Measurements from ENCODE around the gene SLC13A5.
"Not testable (repeated sequence)": the region's sequence is repeated elsewhere in the genome, so short reads cannot be mapped to it uniquely, and the experiment has no call there.

The SLC13A5 gene

DNA sequence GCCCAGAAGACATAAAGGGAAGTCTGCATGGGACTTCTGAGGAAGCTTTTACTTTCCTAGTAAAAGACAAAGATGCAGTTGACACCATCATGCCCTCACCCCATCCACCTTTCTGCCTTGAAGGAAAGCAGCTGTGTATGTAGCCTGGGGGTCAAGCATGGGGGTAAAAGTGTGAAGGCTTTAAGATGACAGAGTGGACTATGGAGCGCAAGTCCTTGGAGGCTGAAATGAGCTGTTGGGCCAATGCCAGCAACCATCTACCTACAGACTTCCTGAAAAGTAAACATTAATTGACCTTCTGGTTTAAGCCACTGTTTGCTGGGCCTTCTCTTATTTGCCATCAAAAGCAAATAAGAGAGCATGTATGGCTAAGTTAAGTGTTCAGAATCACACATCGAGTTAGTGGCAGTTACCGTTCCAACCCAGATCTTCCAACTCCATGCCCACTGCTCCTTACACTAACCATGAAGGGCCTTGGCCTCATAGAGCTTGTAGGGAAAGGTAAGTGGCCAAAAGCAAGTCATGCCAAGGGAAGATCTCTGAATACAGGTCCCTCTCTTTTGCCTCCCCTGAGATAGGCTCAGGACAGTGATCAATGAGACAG, 30.0 kb downstream of the SLC13A5 start:
- no peak for DNase-seq

DNA sequence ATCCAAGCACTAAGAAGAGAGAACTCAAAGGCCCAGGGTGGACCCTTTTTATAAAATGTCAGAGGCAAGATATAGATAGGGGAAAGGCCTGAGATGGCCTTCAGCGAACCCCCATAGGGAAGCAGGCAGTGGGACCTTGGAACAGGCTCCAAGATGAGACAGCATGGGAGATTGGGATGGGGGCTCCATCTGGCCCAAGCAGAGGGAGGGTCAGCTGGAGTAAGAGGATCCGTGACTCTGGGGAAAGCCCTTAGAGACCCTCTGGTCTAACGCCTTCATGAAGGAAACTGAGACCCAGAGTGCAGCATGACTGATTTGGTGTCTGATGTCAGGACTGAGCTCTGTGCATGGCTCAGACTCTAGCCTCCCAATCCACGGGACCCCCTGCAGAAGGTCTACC, 30.8 kb downstream of the SLC13A5 start:
- DNase-seq: no peak

DNA sequence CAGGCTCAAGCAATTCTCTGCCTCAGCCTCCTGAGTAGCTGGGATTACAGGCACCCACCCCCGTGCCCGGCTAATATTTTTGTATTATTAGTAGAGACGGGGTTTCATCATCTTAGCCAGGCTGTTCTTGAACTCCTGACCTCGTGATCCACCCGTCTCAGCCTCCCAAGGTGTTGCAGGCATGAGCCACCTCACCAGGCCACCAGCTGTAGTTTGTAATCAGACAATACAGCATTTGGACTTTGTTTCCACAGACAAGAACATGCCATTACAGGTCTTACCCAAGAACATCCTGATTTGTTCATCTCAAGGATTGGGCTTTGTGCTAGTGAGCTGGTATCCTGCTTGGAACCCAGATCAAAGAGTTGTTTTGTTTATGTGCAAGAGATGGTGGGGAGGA, 31.5 kb downstream of the SLC13A5 start:
- DNase-seq: no peak

DNA sequence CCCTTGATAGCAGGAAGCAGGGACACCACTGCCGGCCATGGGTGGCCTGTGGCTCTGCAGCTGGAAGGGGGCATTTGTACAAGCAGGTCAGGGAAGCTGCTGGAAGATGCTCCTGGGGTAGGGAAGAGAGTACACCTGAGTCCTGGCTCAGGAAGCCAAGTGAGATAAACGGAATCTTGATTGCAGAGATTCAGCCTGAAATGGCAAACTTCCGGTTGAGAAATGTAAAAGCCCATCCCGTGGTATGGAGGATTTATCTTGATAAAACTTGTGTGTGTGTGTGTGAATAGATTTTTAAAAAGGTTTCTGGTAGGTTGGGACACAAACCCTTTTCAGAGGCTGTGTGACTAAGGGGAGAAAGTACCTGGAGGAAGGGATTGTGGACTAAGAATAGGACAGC, 32.0 kb downstream of the SLC13A5 start:
- no peak for DNase-seq

DNA sequence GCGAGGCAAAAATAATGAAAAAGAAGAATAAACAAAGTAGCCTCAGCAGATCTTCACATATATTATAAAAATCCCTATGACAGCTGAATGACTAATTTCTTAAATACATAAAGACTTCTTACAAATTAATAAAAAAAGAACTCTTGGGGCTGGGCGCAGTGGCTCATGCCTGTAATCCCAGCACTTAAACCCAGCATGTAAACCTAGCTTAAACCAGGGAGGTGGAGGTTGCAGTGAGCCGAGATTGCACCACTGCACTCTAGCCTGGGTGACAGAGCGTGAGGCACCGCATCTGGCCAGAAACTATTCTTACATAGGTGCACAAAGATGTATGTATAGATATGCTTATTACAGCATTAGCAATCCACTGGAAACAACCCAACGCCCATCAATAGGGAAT, 33.9 kb downstream of the SLC13A5 start:
- no peak for DNase-seq

DNA sequence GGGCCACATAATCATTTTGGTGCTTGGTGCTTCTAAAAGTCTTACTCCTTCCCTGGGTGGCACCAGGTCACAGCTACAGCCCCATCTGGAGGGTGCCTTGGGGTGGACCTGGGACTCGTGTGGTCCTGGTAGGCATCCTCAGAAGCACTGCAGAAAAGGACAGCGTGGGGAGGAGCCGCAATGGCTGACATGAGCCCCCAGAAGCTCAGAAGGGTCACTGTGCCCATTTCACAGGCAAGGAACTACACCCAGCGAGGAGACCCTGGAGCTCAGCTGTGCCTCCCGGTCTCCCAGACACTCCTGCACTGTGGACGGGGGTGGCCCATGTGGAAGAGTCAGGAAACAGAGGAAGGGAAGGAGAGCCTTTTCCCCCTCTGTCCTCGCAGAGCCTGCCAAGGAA, 35.2 kb downstream of the SLC13A5 start:
- no peak for DNase-seq

DNA sequence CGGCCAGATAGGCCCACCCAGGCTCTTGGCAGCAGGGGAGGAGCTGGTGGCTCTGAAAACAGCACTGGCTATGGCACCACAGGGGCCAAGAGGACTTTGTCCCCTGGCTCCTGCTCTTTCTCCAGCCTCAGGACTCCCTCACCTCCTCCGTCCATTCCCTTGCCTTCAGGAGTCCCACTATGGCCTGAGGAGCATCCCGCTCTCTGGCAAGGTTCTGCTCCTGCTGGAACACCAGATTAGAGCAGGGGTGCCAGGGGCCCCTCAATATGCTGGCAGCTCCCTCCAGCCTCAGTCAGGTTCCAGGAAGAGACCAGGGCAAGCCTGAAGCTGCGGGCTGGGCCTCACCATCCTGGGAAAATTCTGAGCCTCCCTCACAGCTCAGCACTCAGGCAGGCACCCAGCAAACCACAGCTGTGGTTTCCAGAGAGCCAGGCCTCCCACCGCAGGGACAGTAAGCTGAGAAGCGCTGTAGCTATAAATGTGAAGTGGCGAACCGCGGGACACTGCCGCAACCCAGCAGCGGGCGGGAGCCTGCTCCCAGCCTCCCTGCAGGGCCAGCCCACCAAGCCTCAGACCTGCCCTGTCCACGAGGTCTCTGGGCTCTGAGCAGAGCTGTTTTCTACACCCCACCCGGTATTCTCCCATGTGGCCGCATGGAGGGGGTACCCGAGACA, 35.9 kb downstream of the SLC13A5 start:
- DNase-seq: no peak

DNA sequence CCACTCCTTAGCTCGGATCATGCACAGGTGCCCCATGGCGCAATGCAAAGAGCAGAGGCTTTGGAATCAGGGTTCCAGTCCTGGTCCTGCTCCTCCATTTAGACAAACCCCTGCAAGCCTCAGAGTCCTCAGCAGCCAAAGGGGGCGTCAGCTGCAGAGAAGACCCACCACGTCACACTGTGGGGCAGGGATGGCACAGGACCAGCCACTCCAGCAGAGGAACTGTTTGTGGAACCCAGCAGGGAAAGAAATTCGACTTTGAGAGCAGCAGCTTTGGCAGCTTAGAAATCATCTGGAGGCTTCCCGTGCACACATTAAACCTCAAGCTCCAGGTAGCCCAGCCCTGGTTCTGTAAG, 36.4 kb downstream of the SLC13A5 start:
- DNase-seq: no peak

DNA sequence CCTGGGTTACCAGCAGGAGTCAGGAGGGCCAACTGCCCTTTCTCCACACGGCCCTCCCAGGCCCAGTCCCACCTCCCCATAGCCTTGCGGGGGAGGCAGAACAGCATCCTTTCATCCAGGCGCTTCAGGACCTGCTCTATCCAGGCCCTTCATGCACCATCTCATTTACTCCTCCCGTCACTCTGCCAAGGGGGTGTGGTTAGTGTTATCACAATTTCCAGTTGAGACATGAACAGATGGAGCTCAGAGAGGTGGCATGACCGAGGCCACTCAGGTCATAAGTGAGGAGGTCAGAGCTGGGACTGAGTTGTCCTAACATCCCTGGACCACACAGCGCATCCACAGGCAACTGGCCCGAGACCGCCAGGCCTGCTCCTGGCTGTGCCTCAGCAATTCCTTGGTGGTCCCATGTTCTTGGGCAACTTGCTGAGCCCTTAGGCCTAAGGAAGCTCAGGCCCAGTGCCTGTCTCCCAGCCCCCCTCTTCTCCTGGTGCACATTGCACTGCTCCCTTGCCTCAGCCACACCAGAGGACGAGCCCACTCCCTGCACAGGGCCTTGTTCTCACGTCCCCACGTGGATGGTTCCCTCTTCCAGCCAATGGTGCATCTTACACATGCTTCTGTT, 37.9 kb downstream of the SLC13A5 start:
- no peak for DNase-seq

DNA sequence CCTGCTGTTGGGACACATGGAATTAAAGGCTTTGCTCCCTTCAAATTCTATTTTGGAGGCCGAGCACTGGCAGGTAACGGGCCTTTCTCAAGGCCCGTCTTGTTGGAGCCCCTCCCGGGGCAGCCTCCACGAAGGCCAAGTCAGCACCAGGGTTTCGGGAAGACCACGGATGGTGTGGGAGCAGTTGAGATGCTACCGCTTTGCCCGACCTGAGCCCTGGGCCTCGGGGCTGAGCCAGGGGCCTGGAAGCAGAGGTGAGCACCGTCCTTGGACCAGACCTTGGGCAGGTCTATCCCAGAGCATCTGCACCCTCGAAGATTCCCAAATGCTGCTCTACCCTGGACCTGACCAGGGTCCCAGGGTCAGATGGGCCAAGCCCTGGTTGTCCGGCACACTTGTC, 38.6 kb downstream of the SLC13A5 start:
- DNase-seq: no peak

DNA sequence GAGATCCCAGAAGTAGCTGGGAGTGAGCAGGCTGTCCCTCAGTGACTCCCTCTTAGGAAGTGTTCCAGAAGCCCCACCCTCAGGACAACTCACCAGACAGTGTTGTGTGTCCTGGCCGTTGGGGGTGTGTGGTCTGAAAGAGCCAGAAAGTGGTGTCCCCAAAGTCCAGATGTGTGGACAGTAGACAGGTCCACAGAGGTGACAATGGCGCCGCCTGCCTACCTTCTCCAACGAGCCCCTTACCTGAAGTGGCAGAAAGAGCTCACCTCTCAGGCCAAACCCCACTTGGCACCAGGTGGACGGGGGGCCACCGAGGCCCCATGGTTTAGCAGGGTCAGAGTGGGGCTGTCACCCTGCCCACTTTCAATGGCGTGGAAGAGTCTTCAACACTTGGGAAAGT, 41.7 kb downstream of the SLC13A5 start:
- no peak for DNase-seq

DNA sequence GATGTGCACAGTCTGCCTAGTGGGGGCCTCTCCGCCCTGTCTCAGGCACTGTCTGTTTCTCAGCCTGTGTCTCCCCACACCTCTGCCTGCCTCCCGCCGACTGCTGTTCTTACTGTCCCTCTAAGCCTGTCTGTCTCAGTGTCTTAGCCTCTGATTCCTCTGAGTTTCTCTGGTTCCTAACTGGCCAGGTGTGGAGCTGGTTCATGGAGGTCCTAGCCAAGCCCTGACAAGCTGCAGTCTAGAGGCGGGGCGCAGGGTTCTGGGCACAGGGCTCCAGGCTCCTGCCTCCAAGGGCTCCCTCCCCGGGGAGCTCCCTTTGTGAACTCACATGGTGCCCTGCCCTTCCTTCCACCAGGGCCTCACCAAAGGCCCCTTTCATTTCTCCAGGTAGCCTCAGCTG, 42.2 kb downstream of the SLC13A5 start:
- DNase-seq: no peak

DNA sequence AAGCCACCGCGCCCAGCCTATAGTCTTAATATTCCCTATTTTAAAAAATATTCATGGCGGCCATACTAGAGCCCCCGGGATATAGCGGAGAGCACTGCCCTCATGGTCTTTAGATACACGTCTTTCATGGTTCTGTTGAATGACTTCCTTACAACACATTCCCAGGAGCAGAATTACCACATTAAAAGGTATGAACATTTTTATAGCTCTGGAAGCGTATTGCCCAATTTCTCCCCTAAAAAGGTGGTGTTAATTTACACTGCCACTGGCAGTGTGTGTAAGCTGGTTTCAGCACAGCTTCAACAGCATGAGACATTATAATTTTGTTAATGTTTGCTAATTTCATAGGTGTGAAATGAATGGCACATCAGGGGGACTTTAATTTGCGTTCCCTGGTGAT, 42.6 kb downstream of the SLC13A5 start:
- no peak for DNase-seq

DNA sequence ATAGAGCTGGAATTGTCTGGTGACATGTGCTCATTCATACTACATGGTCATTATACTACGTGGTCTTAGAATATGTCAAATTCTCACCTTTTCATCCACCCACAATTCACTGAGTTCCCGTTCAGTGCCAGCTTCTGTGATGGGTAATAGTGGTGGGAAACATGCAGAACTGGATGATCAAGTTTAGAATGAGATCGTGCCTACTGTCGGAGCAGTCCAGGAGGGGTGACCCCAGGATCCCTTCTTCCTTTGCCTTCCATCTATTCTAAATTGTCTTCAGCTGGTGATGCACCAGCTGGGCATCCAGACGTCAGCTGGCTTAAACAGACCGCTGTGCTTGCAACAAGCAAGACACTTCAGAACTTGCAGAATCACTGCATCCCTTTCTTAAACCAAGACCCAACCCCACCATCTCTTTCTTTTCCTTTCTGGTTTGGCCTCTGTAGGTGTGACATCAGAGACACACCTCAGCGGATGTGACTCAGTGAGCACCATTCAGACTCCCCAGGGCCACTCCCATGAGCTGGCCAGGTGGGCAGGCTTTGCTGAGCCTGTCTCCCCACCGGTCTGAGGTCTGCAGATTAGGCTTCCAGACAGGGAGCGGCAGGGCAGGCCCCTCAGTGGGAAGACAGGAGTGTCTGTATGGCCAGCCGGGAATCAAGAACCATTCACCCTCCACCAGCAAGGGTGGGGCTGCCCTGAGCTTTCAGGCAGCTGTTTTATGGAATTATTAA, 43.5 kb downstream of the SLC13A5 start:
- DNase-seq: no peak

DNA sequence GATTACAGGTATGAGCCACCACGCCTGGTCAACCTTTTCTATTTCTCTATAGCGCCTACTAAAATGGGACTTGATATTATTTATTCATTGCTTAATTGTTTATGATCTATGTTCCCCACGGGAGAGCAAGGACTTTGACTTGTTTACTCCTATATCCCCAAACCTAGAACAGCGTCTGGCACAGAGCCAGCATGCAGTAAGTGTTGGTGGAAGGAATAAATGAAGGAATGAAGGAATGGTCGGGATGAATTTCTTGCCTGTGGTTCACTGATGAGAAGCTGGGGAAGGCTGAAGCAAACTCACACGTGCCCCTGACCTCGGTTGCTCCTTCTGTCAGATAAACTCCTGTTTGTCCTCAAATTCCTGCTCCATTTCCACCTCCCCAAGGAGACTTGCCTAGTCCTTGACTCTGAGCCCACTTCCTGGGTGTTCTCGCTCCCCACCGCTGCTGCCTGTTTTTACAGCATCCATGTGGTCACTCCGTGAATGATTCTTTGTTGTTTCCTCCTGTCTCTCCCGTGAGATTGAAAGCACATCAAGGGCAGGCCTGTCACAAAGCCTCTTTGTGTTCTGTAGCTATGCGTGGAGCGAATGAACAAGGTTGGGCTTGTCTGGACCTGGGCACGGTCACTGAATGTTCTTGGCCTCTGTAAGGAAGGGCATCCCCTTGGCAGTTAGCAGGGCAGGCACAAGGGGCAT, 44.3 kb downstream of the SLC13A5 start:
- DNase-seq: no peak

DNA sequence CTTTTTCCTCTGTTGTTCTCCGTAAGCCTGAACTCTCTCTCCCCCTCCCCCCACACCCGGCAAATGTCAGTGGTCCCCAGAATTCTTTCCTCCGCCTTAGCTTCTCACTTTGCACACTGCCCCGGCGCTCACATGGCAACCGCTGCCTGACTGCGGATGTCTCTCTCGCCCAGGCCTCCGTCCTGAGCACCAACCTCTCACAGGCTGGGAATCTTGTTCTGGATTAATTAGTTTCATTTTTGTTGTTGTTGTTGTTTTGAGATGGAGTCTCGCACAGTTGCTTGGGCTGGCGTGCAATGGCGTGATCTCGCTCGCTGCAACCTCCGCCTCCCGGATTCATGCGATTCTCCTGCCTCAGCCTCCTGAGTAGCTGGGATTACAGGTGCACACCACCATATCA, 45.0 kb downstream of the SLC13A5 start:
- DNase-seq: no peak

DNA sequence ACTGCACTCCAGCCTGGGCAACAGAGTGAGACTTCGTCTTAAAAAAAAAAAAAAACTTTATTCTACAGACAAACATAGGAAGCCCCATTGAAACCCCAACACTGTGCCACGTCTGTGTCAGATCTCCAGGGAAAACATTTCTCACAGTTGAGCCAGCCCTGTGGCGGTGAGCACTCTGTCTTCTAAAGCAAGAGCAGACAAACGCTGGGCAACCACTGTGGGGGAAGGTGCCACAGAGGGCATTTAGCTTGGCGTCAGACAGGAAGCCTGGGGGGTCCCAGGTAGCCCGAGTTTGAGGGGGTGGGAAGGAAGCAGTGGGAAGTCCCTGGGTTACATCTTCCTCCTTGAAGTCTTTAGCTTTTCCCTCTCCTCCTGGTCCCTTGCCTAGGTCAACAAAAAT, 45.7 kb downstream of the SLC13A5 start:
- DNase-seq: no peak

DNA sequence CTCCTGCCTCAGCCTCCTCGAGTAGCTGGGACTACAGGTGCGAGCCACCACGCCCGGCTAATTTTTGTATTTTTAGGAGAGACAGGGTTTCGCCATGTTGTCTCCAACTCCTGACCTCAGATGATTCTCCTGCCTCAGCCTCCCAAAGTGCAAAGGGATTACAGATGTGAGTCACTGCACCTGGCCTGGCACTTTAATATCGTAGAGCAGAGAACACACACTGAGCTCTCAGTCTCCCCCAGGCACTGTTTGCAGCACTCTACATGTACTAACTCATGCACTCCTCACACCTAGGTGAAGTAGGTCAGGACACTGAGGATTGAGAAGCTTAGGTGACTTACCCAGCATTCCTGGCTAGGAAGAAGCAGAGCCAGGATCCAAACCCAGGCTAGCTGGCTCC, 46.6 kb downstream of the SLC13A5 start:
- DNase-seq: no peak

DNA sequence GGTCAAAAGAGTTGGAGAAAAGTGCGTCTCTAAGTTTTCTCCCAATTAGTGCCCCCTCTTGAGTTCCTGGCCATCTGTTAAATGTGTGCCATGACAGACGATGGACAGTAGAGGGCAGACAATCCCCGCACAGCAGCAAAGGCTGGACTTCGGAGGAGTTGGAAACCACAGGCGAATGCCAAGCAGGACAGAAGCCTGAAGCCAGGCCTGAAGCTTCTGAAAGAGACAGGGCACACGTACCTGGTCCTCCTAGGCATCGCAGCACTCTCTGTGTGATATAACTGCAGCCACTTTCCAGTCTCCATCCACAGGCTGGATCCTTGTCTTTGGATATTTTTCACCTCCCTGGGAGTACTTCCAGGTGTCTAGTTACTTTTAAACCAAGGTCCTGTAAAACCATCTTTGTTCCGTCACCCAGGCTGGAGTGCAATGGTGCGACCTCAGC, 47.1 kb downstream of the SLC13A5 start:
- peak; percentile 22 for DNase-seq

DNA sequence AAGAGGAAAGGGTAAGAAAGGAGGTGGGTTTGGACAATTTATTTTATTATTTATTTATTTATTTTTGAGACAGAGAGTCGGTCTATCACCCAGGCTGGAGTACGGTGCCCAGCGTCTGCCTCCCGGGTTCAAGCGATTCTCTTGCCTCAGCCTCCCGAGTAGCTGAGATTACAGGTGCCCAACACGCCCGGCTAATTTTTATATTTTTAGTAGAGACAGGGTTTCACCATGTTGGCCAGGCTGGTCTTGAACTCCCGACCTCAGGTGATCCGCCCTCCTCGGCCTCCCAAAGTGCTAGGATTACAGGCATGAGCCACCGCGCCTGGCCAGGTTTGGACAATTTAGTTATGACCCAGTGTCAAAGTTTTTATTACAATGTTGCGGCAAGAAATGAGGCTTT, 50.0 kb downstream of the SLC13A5 start:
- not testable (repeated sequence) for DNase-seq

DNA sequence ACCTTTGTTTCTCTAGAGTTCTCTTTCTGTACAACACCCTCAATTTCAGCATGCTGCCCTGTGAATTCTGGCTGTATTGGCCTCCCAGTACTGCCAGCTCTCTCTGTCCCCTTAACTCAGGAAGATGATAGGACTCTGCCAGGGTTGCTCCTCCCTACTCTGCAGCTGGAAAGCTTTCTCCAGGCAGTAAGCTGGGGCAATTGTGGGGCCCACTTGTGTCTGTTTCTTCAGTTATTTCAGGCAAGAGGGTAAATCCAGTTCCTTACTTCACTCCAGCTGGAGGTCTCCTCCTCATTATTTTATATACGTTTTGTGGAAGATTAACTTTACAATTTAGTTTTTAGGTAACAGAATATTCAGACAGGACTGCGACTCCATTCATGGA, 51.7 kb downstream of the SLC13A5 start:
- no peak for DNase-seq

DNA sequence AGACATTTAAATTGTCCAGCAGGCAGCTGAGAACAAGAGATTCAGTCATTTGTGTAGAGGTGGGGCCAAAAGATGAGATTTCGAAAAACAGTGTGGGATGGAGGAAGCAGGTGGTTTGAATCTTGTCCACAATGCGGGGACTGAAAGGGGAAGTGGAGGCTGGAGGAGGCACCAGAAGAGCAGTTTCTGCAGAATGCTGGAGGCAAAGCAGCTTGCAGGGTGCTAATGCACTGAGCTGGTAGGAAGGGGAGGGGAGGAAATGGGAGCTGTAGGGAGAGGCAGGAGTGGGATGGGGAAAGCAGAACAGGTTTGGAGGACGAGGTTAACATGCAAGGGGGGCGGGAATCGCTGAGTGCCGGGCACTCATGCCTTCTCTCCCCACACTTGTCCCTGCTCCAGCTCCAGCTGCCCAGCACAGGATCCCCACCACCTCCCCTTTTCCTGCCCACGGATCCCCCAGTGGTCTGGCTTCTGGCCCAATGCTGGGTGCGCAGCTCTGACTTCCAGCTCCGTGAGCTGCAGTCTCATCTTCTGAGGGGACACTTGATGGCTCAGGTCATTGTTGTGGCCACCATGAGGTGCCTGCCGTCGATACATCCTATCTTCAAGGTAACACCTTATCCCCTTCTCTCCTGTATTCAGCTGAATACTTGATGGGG, 52.2 kb downstream of the SLC13A5 start:
- DNase-seq: no peak

DNA sequence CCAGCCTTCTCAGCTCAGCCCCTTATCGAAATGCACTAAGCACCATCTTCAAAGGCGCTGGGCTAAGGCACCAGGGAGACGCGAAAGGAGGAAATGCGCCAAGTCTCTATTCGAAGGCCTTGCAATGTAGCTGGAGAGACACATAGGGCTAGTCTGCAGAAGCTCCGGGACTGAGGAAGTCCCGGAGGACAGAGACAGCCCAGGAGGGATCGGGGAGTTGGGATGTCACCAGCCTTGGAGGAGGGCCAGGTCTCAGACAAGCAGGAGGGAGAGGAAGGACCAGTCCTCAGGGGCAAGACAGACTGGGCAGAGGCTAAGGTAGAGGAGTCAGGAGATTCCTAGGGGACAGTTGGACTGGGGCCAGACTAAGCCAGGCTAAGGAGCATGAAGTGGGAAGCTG, 53.1 kb downstream of the SLC13A5 start:
- DNase-seq: no peak

Data from T-helper 9 cell (primary cell).